GM12878 (cell line): ENCODE measurements around the gene ATF4. TPM values are rescaled to one million over a fixed set of nuclear protein-coding genes. Genes with fewer than 3 reads are reported as not detected.

Experiments used
- ATAC-seq: fragments of 200-7000 bp; cut with Tn5 transposase; 3 replicates; pipeline ENCODE4 v1.9.1; 2020; ENCODE audit warnings: mild to moderate bottlenecking, moderate library complexity
- BruUV-seq: library from RNA; stranded (reverse); fragments of 400-500 nt; replicated peaks from 2 replicates; lab custom pipeline; 2021; lab: Mats Ljungman, UMichigan
- CTCF ChIA-PET: fragments of 300-600 bp; sonication (Branson Sonifier 250); formaldehyde crosslinking; extraction: SDS; loops from one replicate; lab custom pipeline; 2021; ENCODE audit warnings: inconsistent platforms; lab: Yijun Ruan, JAX
- POLR2A ChIA-PET: fragments of 350-600 bp; formaldehyde crosslinking; extraction: SDS; loops from one replicate; lab custom pipeline; 2021; ENCODE audit warnings: inconsistent platforms; lab: Charles Lee
- RAD21 ChIA-PET: fragments of 300-600 bp; sonication (Branson Sonifier 250); formaldehyde crosslinking; loops from one replicate; lab custom pipeline; 2023; ENCODE audit warnings: antibody characterized with exemption; ENCODE audit not compliant: unreplicated experiment; lab: Charles Lee
- SMC1A ChIA-PET: fragments of 300-600 bp; sonication (Branson Sonifier 250); formaldehyde crosslinking; loops from one replicate; lab custom pipeline; 2023; ENCODE audit not compliant: unreplicated experiment, uncharacterized antibody; lab: Charles Lee
- DNase-seq: peaks from one replicate; pipeline ENCODE4 v3.0.0-alpha.2; 2011; ENCODE audit warnings: low read depth, low spot score
- FAIRE-seq: peaks from 3 replicates; lab custom pipeline; 2011; peaks lifted over from hg19 to GRCh38; lab: Jason Lieb, UNC
- H2AFZ ChIP-seq: 2 replicates; pipeline ENCODE4 v1.6.0; 2011; ENCODE audit warnings: low read depth, low read length, control low read depth; ENCODE audit not compliant: control insufficient read depth
- H3K27ac ChIP-seq: 2 replicates; pipeline ENCODE4 v1.5.1; 2011; ENCODE audit warnings: control low read depth; ENCODE audit not compliant: control insufficient read depth, insufficient read depth
- H3K27me3 ChIP-seq, 2 experiments: replicated peaks in 1 of 2; 2 replicates each; pipeline versions ENCODE4 v1.6.0 to v1.6.1; 2011; ENCODE audit warnings: low read length in 1 of 2; ENCODE audit not compliant: control insufficient read depth in 2 of 2, insufficient read depth in 2 of 2
- H3K36me3 ChIP-seq, 2 experiments: 2 replicates each; pipeline ENCODE4 v1.5.1; 2011; ENCODE audit warnings: low read length in 1 of 2; ENCODE audit not compliant: control insufficient read depth in 2 of 2, insufficient read depth in 2 of 2
- H3K4me1 ChIP-seq: 2 replicates; pipeline ENCODE4 v1.6.1; 2011; ENCODE audit warnings: mild to moderate bottlenecking, low read length, moderate library complexity, mixed read lengths; ENCODE audit not compliant: control insufficient read depth, insufficient read depth
- H3K4me2 ChIP-seq: 2 replicates; pipeline ENCODE4 v1.6.0; 2011; ENCODE audit warnings: control low read depth; ENCODE audit not compliant: control insufficient read depth, insufficient read depth
- H3K4me3 ChIP-seq: fragments of 200-600 bp; sonication (generic); 2 replicates; pipeline ENCODE4 v1.5.1; 2016
- H3K79me2 ChIP-seq: 2 replicates; pipeline ENCODE4 v1.6.0; 2011; ENCODE audit warnings: low read length; ENCODE audit not compliant: control insufficient read depth, insufficient read depth
- H3K9ac ChIP-seq: 2 replicates; pipeline ENCODE4 v1.8.0; 2011; ENCODE audit warnings: low read length, control low read depth, mixed read lengths; ENCODE audit not compliant: control insufficient read depth, insufficient read depth
- H3K9me3 ChIP-seq: replicated peaks from 3 replicates; pipeline ENCODE4 v1.5.1; 2011; ENCODE audit warnings: mild to moderate bottlenecking, low read length; ENCODE audit not compliant: control insufficient read depth, insufficient read depth
- H4K20me1 ChIP-seq: 2 replicates; pipeline ENCODE4 v1.6.0; 2011; ENCODE audit not compliant: control insufficient read depth, insufficient read depth
- MAX ChIP-seq: IDR thresholded peaks from 2 replicates; pipeline ENCODE4 v1.6.1; 2012; ENCODE audit warnings: low read depth, low read length, improper control_type of control experiment
- MEF2B ChIP-seq: fragments of 450-650 bp; IDR thresholded peaks from 2 replicates; pipeline ENCODE4 v1.6.1; 2018; ENCODE audit warnings: mild to moderate bottlenecking, moderate library complexity; ENCODE audit not compliant: partially characterized antibody, poor library complexity, severe bottlenecking
- POLR2A ChIP-seq: IDR thresholded peaks from 2 replicates; pipeline ENCODE4 v1.6.1; 2011; ENCODE audit warnings: low read depth, mild to moderate bottlenecking, low read length
- POLR2AphosphoS5 ChIP-seq: IDR thresholded peaks from 2 replicates; pipeline ENCODE4 v1.6.1; 2011; ENCODE audit warnings: mild to moderate bottlenecking, low read length, inconsistent platforms
- WGBS: methylation state at CpG from one replicate; pipeline ENCODE4 v1.1.6; 2016; ENCODE audit warnings: low lambda C conversion rate; ENCODE audit not compliant: insufficient replicate concordance, insufficient coverage; ENCODE audit errors: missing lambda C conversion rate; 5-methylcytosine and 5-hydroxymethylcytosine counted together
- in situ Hi-C: fragments of 300-500 bp; cut with MboI; formaldehyde crosslinking; loops from 9 replicates; pipeline ENCODE4 v1.14.3; 2018; ENCODE audit warnings: mixed read lengths
- intact Hi-C: fragments of 100-400 bp; cut with micrococcal nuclease; formaldehyde crosslinking; loops from one replicate; pipeline ENCODE4 v1.14.2; 2022; ENCODE audit not compliant: unreplicated experiment
- polyA plus RNA-seq, 11 experiments: library from polyadenylated mRNA; depleted of rRNA in 4 of 11; unstranded in 6 of 11; stranded (reverse) in 5 of 11; fragments of >200 nt; fragmentation: Nextera tagmentation in 4 of 11; fragmentation: Illumina TruSeq in 1 of 11; extraction: Ambion mirVana in 4 of 11; extraction: Trizol in 1 of 11; gene quantifications; 1 replicate in 1 of 11; 2 replicates in 10 of 11; pipeline versions ENCODE4 v1.2.1 to v1.2.3, GENCODE V29; 2011 to 2016; ENCODE audit warnings: inconsistent platforms in 2 of 11, missing spikeins in 2 of 11, low read depth in 1 of 11
- total RNA-seq, 4 experiments: library from RNA; depleted of rRNA in 3 of 4; stranded (reverse); fragments of >200 nt in 3 of 4; fragmentation: Illumina TruSeq in 1 of 4; extraction: Trizol in 1 of 4; gene quantifications; 2 replicates each; pipeline versions ENCODE4 v1.2.1 to v1.2.3, GENCODE V29; 2013 to 2021

The ATF4 gene
- total and polyA plus RNA-seq, 10 of the 15 experiments (the other 5 are each of a cell fraction or from before 2014, with no cell fraction given), result 88.3 to 605 (median 320) TPM

GRCh38 chr22:39515266-39516050 lies 4.9 kb upstream of the ATF4 start:
- ChIA-PET RAD21 (interaction anchor here (0.7 to 3.2 kb wide), 9 partner anchors 13 to 172 kb away, joined by 3 to 17 read pairs (median 4); no protein-coding TSS in a partner anchor), POLR2A (interaction anchor here (0.6 to 1.4 kb wide), 5 partner anchors 8 to 395 kb away, joined by 3 to 4 read pairs (median 4); partner anchors contain the start of gene MIEF1)
- intact Hi-C loops (loop anchor here (5.0 kb wide), 1 partner anchor 118 kb away; the partner anchor contains the start of gene TAB1), in situ Hi-C loops (loop anchor here (25.0 kb wide), 1 partner anchor 353 kb away; the partner anchor contains the start of gene CBX7)
- Histone ChIP-seq H3K27me3 (no peaks in the 10 kb centered on the region), H3K4me3 (no peak overlapping the region), H3K79me2 (peaks cover 24% of the 10 kb centered on the region), H4K20me1 (peaks cover 4% of the 10 kb centered on the region; the same call in 1 of the 2 replicates), H3K9me3 (no peaks in the 10 kb centered on the region), H3K4me2 (0 out of 2 replicates have a peak overlapping the region, but pooled peaks have one; percentile 19), H3K4me1 (peaks cover 16% of the 10 kb centered on the region)
- WGBS, result 78% methylated on average over 12 of the region's 12 CpGs
- FAIRE-seq (no peak), ATAC-seq (no peak)
- TF ChIP-seq POLR2A, result peak; percentile 40; the same call in 1 of the 2 replicates
- no peak for TF ChIP-seq MEF2B
- TF ChIP-seq, all 136 proteins: peak for 1
- BruUV-seq, result no TSS peak
- Histone ChIP-seq H3K27ac (no peak overlapping the region; the same call in 1 of the 2 replicates), H3K36me3 (peaks cover 30 to 35% of the 10 kb centered on the region in 2 experiments; a peak in 3 of 4 replicates), H3K9ac (no peak overlapping the region), H2AFZ (no peak overlapping the region)
- no peak for DNase-seq
- CTCF ChIA-PET, result interaction anchor here (0.8 to 8.0 kb wide), 31 partner anchors 8 to 366 kb away, joined by 3 to 75 read pairs (median 7); partner anchors contain the start of genes MIEF1, RPS19BP1 and TAB1
- SMC1A ChIA-PET, result interaction anchor here (0.5 to 3.8 kb wide), 19 partner anchors 8 to 1115 kb away, joined by 3 to 30 read pairs (median 4); partner anchors contain the start of genes MIEF1 and TAB1

GRCh38 chr22:39517470-39517869 lies 2.9 kb upstream of the ATF4 start:
- ChIA-PET POLR2A (interaction anchor here (0.8 to 1.6 kb wide), 3 partner anchors 11 to 82 kb away, joined by 3 to 4 read pairs (median 4); partner anchors contain the start of gene MIEF1), RAD21 (interaction anchor here (1.0 to 3.2 kb wide), 6 partner anchors 11 to 118 kb away, joined by 3 to 17 read pairs (median 4); partner anchors contain the start of genes MIEF1 and TAB1), CTCF (interaction anchor here (0.7 to 8.0 kb wide), 13 partner anchors 10 to 1665 kb away, joined by 3 to 75 read pairs (median 4); partner anchors contain the start of genes MIEF1, RPS19BP1 and TAB1), SMC1A (interaction anchor here (0.7 to 3.8 kb wide), 6 partner anchors 12 to 81 kb away, joined by 3 to 30 read pairs (median 5); partner anchors contain the start of gene MIEF1)
- Histone ChIP-seq H4K20me1 (0 out of 2 replicates have a peak, but pooled peaks cover 6% of the 10 kb centered on the region), H3K4me2 (no peak overlapping the region), H3K27ac (no peak overlapping the region), H3K4me1 (peaks cover 16% of the 10 kb centered on the region), H3K36me3 (peaks cover 24 to 38% of the 10 kb centered on the region in 2 experiments; a peak in 3 of 4 replicates), H3K79me2 (peaks cover 44% of the 10 kb centered on the region), H3K4me3 (no peak overlapping the region), H3K9me3 (no peaks in the 10 kb centered on the region), H3K27me3 (no peaks in the 10 kb centered on the region), H2AFZ (no peak overlapping the region), H3K9ac (no peak overlapping the region)
- in situ Hi-C loops, result loop anchor here (25.0 kb wide), 1 partner anchor 355 kb away; the partner anchor contains the start of gene CBX7
- ATAC-seq, result no peak
- no peak for DNase-seq
- 75% methylated on average over 3 of the region's 3 CpGs for WGBS
- intact Hi-C loops, result loop anchor here (5.0 kb wide), 1 partner anchor 120 kb away; the partner anchor contains the start of gene TAB1
- TF ChIP-seq POLR2AphosphoS5 (peak; percentile 51; the same call in 1 of the 2 replicates), MAX (no peak)
- BruUV-seq, result no TSS peak
- FAIRE-seq, result no peak
